Fibroblast of the aortic adventitia (primary cell): ENCODE measurements around the gene MFGE8. TPM values are rescaled to one million over a fixed set of nuclear protein-coding genes. Genes with fewer than 3 reads are reported as not detected.
A peak's percentile ranks its signal among the peaks of the same experiment; 100 is the strongest.

Experiments used
- DNase-seq: peaks from one replicate; pipeline ENCODE4 v3.0.0-alpha.2; 2010; ENCODE audit warnings: low read depth
- H3K4me3 ChIP-seq: 2 replicates; pipeline ENCODE4 v1.5.1; 2011; ENCODE audit warnings: low read depth, mild to moderate bottlenecking, control low read depth, low read length, moderate library complexity
- total RNA-seq: library from RNA; depleted of rRNA; stranded (reverse); fragments of >200 nt; gene quantifications from 2 replicates; pipeline ENCODE4 v1.2.3, GENCODE V29; 2012; ENCODE audit warnings: low replicate concordance
- TF ChIP-seq, protein P1 (sequence below): IDR thresholded peaks from 2 replicates; pipeline ENCODE4 v1.5.1; 2011; ENCODE audit warnings: mild to moderate bottlenecking, low read length, control low read depth, inconsistent platforms; ENCODE audit not compliant: insufficient read depth

MFGE8 gene
- total RNA-seq, 1 donor = 59.5 TPM

- peak; percentile 34 for DNase-seq
- TF ChIP-seq, protein P1, sequence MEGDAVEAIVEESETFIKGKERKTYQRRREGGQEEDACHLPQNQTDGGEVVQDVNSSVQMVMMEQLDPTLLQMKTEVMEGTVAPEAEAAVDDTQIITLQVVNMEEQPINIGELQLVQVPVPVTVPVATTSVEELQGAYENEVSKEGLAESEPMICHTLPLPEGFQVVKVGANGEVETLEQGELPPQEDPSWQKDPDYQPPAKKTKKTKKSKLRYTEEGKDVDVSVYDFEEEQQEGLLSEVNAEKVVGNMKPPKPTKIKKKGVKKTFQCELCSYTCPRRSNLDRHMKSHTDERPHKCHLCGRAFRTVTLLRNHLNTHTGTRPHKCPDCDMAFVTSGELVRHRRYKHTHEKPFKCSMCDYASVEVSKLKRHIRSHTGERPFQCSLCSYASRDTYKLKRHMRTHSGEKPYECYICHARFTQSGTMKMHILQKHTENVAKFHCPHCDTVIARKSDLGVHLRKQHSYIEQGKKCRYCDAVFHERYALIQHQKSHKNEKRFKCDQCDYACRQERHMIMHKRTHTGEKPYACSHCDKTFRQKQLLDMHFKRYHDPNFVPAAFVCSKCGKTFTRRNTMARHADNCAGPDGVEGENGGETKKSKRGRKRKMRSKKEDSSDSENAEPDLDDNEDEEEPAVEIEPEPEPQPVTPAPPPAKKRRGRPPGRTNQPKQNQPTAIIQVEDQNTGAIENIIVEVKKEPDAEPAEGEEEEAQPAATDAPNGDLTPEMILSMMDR = peak; percentile 75
- no peak overlapping the region for H3K4me3 ChIP-seq
These were observed 34.4 kb downstream of the MFGE8 start for GRCh38 chr15:88878720-88879184.

DNA sequence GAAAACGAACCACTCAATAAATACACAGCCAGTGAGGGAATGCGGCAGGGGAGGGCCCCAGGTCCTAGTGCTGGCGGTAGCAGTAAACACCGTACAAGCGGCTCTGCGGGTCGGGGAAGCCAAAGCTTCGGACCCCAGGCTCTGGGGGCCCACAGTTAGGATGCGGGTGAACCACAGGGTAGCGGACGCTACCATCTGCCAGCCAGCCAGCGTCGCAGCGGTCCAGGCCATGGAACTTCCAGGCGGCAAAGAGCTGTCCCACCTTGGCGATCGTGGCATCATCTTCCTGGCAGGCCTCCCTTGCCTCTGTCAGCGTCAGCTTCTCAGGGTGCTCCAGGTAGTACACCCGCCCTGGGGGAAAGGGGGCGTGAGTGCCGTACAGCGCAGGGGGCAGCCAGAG is 35.3 kb downstream of the MFGE8 start:
- DNase-seq = no peak
- H3K4me3 ChIP-seq = no peak overlapping the region
- TF ChIP-seq, protein P1 = no peak

- no peak for DNase-seq
- no peak overlapping the region for H3K4me3 ChIP-seq
- TF ChIP-seq, protein P1 = no peak
These were observed 35.8 kb downstream of the MFGE8 start for GRCh38 chr15:88877415-88877814.

- TF ChIP-seq, protein P1 = no peak
- H3K4me3 ChIP-seq = no peak overlapping the region
- DNase-seq = no peak
These were observed 36.6 kb downstream of the MFGE8 start for GRCh38 chr15:88876573-88876972.

DNA sequence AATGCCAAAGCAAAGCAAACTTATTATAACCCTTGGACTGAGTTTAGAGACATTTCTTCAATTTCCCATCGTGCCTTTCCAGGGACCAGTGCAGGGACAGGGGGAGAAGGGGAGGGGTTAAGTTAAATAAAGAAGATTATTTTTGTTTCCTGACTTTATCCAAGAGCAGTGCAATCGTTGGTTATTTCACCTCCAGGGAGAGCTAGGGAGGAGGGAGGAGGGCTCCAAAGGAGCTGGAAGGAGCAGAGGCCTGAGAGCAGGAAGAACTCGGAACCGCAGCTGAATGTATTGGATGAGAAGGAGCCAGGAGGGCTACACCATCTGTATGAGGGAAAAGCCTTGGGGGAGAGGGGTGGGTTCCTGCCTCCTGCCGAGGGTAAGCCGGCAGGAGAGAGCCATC is 38.5 kb downstream of the MFGE8 start:
- TF ChIP-seq, protein P1 = no peak
- no peak overlapping the region for H3K4me3 ChIP-seq
- no peak for DNase-seq

GRCh38 chr15:88874275-88874674 is 38.9 kb downstream of the MFGE8 start:
- H3K4me3 ChIP-seq = no peak overlapping the region
- TF ChIP-seq, protein P1 = no peak
- no peak for DNase-seq

GRCh38 chr15:88873786-88874185 is 39.4 kb downstream of the MFGE8 start:
- H3K4me3 ChIP-seq = no peak overlapping the region
- TF ChIP-seq, protein P1 = no peak
- no peak for DNase-seq
